ENCODE results near the gene WNK1. TPM values are rescaled to one million over a fixed set of nuclear protein-coding genes. Genes with fewer than 3 reads are reported as not detected.

The WNK1 gene
- total and polyA plus RNA-seq, 7 donors, result 40.7 to 272 (median 230) TPM

DNA sequence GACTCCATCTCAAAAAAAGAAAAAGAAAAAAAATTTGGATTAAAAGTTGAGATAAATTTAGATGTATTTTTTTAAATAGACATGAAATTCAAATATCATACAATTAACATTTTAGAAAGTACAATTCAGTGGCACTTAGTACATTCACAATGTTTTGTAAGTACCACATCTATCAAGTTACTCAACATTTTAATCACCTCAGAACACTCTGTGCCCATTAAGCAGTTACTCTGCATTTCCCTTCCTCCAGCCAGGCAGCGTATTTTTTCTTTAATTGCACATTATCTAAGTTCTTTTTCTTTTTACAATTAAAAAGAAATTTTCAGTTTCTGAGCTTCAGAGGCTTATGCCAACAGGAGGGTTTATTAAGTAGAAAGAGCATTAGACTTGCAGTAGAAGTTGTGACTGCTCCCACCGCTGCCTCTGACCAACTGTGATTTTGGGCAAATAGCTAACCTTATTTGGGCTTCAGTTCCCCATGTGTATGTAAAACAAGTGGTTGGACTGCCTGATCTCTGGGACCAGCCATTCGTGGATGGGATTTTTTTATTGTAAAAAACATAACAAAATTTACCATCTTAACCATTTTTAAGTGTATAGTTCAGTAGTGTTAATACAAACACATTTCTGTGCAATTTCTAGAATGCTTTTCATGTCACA is 65.7 kb downstream of the WNK1 start:
- WGBS, 3 donors, result 63 to 88% (median 69%) methylated on average over 3 of the region's 3 CpGs
- Histone ChIP-seq H3K27ac (peak overlapping the region; percentile 58), H3K4me1 (peaks cover 21% of the 10 kb centered on the region), H3K27me3 (ENCODE audit: insufficient read depth in 3 of 3, low read length in 2 of 3) (no peaks in the 10 kb centered on the region), H3K4me3 (no peak overlapping the region), H3K36me3 (ENCODE audit: insufficient read depth in 1 of 2, low read depth in 1 of 2) (peaks cover 0 to 20% of the 10 kb centered on the region in 2 donors), H3K9me3 (peaks cover 3% of the 10 kb centered on the region)
- intact Hi-C loops (cut with DNase I), result loop anchor here (5.0 to 10.0 kb wide), 3 partner anchors 39 to 173 kb away; no protein-coding TSS in a partner anchor
- TF ChIP-seq, protein P1, sequence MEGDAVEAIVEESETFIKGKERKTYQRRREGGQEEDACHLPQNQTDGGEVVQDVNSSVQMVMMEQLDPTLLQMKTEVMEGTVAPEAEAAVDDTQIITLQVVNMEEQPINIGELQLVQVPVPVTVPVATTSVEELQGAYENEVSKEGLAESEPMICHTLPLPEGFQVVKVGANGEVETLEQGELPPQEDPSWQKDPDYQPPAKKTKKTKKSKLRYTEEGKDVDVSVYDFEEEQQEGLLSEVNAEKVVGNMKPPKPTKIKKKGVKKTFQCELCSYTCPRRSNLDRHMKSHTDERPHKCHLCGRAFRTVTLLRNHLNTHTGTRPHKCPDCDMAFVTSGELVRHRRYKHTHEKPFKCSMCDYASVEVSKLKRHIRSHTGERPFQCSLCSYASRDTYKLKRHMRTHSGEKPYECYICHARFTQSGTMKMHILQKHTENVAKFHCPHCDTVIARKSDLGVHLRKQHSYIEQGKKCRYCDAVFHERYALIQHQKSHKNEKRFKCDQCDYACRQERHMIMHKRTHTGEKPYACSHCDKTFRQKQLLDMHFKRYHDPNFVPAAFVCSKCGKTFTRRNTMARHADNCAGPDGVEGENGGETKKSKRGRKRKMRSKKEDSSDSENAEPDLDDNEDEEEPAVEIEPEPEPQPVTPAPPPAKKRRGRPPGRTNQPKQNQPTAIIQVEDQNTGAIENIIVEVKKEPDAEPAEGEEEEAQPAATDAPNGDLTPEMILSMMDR (IDR thresholded peaks at IDR 0.05), result no peak
- ATAC-seq (peak in 2 of 4 donors; percentile 64 to 72), DNase-seq (no peak)

DNA sequence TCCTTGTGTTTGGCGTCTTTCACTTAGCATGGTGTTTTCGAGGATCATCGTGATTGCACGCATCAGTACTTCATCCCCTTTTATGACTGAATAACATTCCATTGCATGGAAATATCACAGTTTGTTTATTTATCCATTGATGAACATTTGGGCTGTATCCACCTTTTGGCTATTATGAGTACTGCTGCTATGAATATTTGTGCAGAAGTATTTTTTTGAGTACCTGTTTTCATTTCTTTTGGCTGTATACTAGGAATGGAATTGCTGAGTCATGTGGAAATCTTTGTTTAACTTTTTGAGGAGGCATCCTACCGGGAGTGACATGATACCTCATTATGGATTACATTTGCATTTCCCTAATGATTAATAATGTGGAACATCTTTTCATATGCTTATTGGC is 66.4 kb downstream of the WNK1 start:
- WGBS, 3 donors, result 34 to 64% (median 47%) methylated on average over 5 of the region's 5 CpGs
- Histone ChIP-seq H3K36me3 (ENCODE audit: insufficient read depth in 1 of 2, low read depth in 1 of 2) (peaks cover 0 to 18% of the 10 kb centered on the region in 2 donors), H3K27ac (peak overlapping the region; percentile 58), H3K9me3 (peaks cover 3% of the 10 kb centered on the region), H3K4me3 (no peak overlapping the region), H3K27me3 (ENCODE audit: insufficient read depth in 3 of 3, low read length in 2 of 3) (no peaks in the 10 kb centered on the region), H3K4me1 (peaks cover 21% of the 10 kb centered on the region)
- DNase-seq (no peak), ATAC-seq (no peak)
- TF ChIP-seq, protein P1 (IDR thresholded peaks at IDR 0.05), result no peak
- intact Hi-C loops (cut with DNase I), result loop anchor here (5.0 to 10.0 kb wide), 3 partner anchors 39 to 174 kb away; no protein-coding TSS in a partner anchor

DNA sequence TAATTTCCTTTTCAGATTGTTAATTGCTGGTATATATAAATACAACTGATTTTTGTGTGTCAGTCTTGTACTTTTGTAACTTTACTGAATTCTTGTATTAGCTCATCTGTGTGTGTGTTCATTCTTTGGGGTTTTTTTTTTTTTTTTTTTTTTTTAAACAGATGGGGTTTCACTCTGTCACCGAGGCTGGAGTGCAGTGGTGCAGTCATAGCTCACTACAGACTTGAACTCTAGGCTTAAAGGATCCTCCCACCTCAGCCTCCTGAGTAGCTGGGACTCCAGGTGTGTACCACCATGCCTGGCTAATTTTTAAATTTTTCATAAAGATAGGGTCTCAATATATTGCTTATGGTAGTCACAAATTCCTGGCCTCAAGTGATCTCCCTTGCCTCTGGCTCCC is 68.0 kb downstream of the WNK1 start:
- 7 to 46% (median 44%) methylated on average over 1 of the region's 1 CpG for WGBS, 3 donors
- no peak overlapping the region for H3K4me3 ChIP-seq
- H3K9me3 ChIP-seq, result peaks cover 3% of the 10 kb centered on the region
- H3K4me1 ChIP-seq, result peaks cover 21% of the 10 kb centered on the region
- ATAC-seq, result no peak
- peaks cover 0 to 5% of the 10 kb centered on the region in 2 donors for H3K36me3 ChIP-seq (ENCODE audit: insufficient read depth in 1 of 2, low read depth in 1 of 2)
- DNase-seq, result no peak
- intact Hi-C loops (cut with DNase I), result no loop called here
- H3K27me3 ChIP-seq (ENCODE audit: insufficient read depth in 3 of 3, low read length in 2 of 3), result no peaks in the 10 kb centered on the region
- no peak overlapping the region for H3K27ac ChIP-seq
- TF ChIP-seq, protein P1 (IDR thresholded peaks at IDR 0.05), result no peak

DNA sequence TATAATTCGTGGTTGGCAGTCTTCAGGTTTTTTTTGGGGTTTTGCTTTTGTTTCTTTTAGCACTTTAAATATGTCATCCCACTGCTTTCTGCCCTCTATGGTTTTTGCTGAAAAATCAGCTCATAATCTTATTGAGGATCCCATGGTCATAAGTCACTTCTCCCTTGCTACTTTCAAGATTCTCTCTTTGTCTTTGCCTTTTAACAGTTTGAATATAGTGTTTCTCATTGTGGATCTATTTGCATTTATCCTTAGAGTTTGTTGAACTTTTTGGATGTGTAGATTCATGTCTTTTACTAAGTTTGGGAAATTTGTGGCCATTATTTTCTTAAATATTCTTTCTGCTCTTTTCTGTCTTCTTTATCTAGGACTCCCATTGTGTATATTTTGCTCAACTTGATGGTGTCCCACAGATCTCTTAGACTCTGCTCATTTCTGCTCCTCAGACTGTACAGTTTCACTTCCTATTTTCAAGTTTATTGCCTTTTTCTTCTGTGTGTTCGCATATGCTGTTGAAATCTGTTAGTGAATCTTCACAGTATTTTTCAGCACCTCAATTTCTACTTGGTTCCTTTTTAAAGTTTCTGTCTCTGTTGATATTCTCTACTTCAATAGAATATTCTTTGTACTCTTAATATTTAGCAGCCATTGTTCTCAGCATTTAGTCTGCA is 70.8 kb downstream of the WNK1 start:
- no peak for DNase-seq
- H3K27ac ChIP-seq, result no peak overlapping the region
- peaks cover 17% of the 10 kb centered on the region for H3K4me1 ChIP-seq
- H3K4me3 ChIP-seq, result no peak overlapping the region
- H3K9me3 ChIP-seq, result peaks cover 3% of the 10 kb centered on the region
- TF ChIP-seq, protein P1 (IDR thresholded peaks at IDR 0.05), result no peak
- no peaks in the 10 kb centered on the region for H3K27me3 ChIP-seq (ENCODE audit: insufficient read depth in 3 of 3, low read length in 2 of 3)
- ATAC-seq, result no peak
- 91 to 92% (median 91%) methylated on average over 2 of the region's 2 CpGs for WGBS, 3 donors
- intact Hi-C loops (cut with DNase I), result no loop called here
- peaks cover 0 to 13% of the 10 kb centered on the region in 2 donors for H3K36me3 ChIP-seq (ENCODE audit: insufficient read depth in 1 of 2, low read depth in 1 of 2)
